Osteocyte (in vitro differentiated cells): ENCODE data around the gene FBXO9. TPM values are rescaled to one million over a fixed set of nuclear protein-coding genes. Genes with fewer than 3 reads are reported as not detected.

Experiments used
- DNase-seq: peaks from one replicate; pipeline ENCODE4 v3.0.0; 2021; ENCODE audit warnings: mixed read lengths; ENCODE audit not compliant: unreplicated experiment; ENCODE audit errors: extremely low spot score
- H3K27ac Mint-ChIP-seq: one replicate; pipeline ENCODE4 v1.8.0; 2021; ENCODE audit warnings: mild to moderate bottlenecking, mixed read lengths; ENCODE audit not compliant: unreplicated experiment
- H3K27me3 Mint-ChIP-seq: one replicate; pipeline ENCODE4 v1.8.0; 2021; ENCODE audit warnings: mixed read lengths; ENCODE audit not compliant: unreplicated experiment
- H3K36me3 Mint-ChIP-seq: one replicate; pipeline ENCODE4 v1.8.0; 2021; ENCODE audit warnings: mixed read lengths; ENCODE audit not compliant: unreplicated experiment
- H3K4me1 Mint-ChIP-seq: one replicate; pipeline ENCODE4 v1.8.0; 2021; ENCODE audit warnings: mixed read lengths; ENCODE audit not compliant: unreplicated experiment
- H3K4me3 Mint-ChIP-seq: one replicate; pipeline ENCODE4 v1.8.0; 2021; ENCODE audit warnings: mild to moderate bottlenecking, moderate library complexity, mixed read lengths; ENCODE audit not compliant: unreplicated experiment
- H3K9me3 Mint-ChIP-seq: one replicate; pipeline ENCODE4 v1.8.0; 2021; ENCODE audit warnings: mixed read lengths; ENCODE audit not compliant: unreplicated experiment
- total RNA-seq: library from RNA; stranded (reverse); gene quantifications from 2 replicates; pipeline ENCODE4 v1.2.1, GENCODE V29; 2021
- TF ChIP-seq, protein P1 (sequence below): fragments of 200-600 bp; sonication (generic); IDR thresholded peaks from 2 replicates; pipeline ENCODE4 v1.5.0; 2021; ENCODE audit warnings: antibody characterized with exemption, mild to moderate bottlenecking, moderate library complexity

The FBXO9 gene
- total RNA-seq, 1 donor from 2014 or later = 74.8 TPM

DNA sequence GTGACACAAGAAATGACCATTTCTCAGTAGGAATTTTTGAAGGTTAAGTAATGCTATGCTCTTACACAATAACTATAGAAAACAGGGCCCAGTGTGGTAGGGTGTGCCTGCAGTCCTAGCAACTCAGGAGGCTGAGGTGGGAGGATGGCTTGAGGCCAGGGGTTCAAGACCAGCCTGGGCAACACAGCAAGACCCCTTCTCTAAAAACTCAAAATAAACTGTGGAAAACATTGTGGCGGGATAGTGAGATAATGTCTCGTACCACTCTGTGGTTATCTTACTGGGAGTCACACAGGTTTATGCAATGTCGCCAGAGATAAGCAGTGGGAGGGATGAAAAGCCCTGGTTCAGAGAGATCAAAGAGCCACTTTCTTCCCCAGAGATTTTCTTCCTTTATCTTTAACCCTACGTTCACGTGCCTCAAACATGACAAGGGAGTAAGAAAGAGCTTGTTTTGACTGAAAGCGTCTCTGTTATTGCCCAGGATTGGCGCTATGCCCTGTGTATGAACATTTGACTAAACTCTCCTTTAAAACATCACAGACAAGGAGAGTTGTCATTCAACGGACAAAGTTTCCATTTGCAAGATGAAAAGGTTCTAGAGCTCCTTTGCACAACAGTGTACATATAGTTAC is 69.5 kb downstream of the FBXO9 start:
- no peaks in the 10 kb centered on the region for H3K4me1 Mint-ChIP-seq
- H3K4me3 Mint-ChIP-seq = no peak overlapping the region
- TF ChIP-seq, protein P1, sequence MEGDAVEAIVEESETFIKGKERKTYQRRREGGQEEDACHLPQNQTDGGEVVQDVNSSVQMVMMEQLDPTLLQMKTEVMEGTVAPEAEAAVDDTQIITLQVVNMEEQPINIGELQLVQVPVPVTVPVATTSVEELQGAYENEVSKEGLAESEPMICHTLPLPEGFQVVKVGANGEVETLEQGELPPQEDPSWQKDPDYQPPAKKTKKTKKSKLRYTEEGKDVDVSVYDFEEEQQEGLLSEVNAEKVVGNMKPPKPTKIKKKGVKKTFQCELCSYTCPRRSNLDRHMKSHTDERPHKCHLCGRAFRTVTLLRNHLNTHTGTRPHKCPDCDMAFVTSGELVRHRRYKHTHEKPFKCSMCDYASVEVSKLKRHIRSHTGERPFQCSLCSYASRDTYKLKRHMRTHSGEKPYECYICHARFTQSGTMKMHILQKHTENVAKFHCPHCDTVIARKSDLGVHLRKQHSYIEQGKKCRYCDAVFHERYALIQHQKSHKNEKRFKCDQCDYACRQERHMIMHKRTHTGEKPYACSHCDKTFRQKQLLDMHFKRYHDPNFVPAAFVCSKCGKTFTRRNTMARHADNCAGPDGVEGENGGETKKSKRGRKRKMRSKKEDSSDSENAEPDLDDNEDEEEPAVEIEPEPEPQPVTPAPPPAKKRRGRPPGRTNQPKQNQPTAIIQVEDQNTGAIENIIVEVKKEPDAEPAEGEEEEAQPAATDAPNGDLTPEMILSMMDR = no peak
- H3K27ac Mint-ChIP-seq = no peak overlapping the region
- H3K9me3 Mint-ChIP-seq = no peaks in the 10 kb centered on the region
- peaks cover 14% of the 10 kb centered on the region for H3K27me3 Mint-ChIP-seq
- no peaks in the 10 kb centered on the region for H3K36me3 Mint-ChIP-seq
- no peak for DNase-seq

DNA sequence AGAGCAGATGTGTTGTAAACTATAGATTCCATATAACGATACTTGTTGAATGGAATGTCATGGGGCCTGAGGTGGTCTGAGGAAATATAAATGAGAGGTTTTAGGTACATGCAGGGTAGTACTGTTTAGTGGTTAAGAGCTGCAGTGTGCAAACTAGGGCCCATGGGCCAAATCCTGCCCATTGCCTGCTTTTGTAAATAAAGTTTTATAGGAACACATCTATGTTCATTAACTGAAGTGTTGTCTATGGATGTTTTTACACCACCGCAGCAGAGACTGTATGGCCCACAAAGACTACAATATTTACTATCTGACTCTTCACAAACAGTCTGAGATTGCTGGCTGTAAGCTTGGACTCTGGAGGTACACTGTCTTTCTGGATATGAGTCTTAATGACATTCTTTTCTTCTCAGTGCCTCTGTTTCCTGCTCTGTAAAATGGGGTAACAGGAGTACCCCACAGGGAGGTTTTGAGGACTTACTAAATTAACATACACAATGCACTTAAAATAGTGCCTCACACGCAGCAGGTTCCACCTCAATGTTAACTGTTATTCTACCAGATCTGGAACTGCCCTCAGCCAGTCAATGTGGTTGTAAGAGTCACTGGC is 70.9 kb downstream of the FBXO9 start:
- Mint-ChIP-seq H3K4me1 (no peaks in the 10 kb centered on the region), H3K4me3 (no peak overlapping the region), H3K9me3 (no peaks in the 10 kb centered on the region), H3K27ac (no peak overlapping the region), H3K36me3 (no peaks in the 10 kb centered on the region), H3K27me3 (peaks cover 9% of the 10 kb centered on the region)
- TF ChIP-seq, protein P1 = no peak
- no peak for DNase-seq

DNA sequence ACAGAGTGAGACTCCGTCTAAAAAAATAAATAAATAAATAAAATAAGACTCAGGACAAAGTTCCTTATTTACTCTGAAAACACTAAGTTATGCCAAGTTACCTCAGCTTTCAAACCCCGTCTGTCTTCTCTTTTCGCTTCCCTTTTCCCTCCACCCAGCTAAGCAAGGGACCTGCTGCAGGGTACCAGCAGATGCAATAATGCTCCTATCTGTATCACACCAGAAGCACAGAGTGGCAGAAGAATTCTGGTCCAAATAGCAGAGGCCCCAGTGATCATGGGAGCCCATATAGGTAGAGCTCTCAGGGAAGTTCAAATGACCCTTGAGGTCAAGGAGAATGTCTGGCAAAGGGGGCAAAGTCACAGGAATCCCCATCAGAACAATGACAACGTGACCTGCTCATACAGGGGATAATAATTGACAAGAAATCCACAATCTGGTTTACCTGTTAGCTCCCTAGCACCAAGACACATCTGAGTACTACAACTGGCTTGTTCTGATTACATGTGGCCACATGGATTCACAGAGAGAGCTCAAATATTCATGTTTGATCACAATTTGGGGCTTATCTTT is 74.7 kb downstream of the FBXO9 start:
- Mint-ChIP-seq H3K36me3 (no peaks in the 10 kb centered on the region), H3K27me3 (peaks cover 28% of the 10 kb centered on the region), H3K27ac (no peak overlapping the region), H3K4me1 (no peaks in the 10 kb centered on the region), H3K9me3 (no peaks in the 10 kb centered on the region), H3K4me3 (no peak overlapping the region)
- TF ChIP-seq, protein P1 = no peak
- no peak for DNase-seq

GRCh38 chr6:53142810-53143209 is 77.6 kb downstream of the FBXO9 start:
- H3K4me1 Mint-ChIP-seq = no peaks in the 10 kb centered on the region
- peaks cover 33% of the 10 kb centered on the region for H3K27me3 Mint-ChIP-seq
- H3K36me3 Mint-ChIP-seq = no peaks in the 10 kb centered on the region
- H3K27ac Mint-ChIP-seq = no peak overlapping the region
- H3K9me3 Mint-ChIP-seq = no peaks in the 10 kb centered on the region
- no peak overlapping the region for H3K4me3 Mint-ChIP-seq
- DNase-seq = no peak
- TF ChIP-seq, protein P1 = no peak

DNA sequence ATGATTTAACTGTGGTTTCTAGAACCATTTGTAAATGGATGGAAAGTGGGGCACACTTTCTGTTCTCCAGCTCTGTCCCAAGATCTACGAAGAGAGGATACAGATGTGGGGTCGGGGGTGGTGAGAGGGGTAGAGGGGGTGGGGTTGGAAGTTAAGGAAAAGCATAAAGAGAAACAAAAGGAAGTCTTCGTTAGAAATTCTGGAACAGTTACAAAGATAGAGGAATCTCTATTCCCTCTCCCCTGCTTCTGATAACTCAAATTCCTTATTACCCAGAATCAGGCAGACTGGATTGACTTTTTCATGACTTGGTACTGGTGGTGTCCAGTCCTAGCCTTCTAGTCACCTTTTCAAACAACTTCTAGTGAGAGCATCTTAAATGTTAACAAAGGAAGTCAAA is 78.5 kb downstream of the FBXO9 start:
- H3K27me3 Mint-ChIP-seq = peaks cover 35% of the 10 kb centered on the region

More for the DNA sequence above, 78.5 kb downstream of the FBXO9 start:
- TF ChIP-seq, protein P1 = no peak
- H3K27ac Mint-ChIP-seq = no peak overlapping the region
- no peak for DNase-seq
- H3K4me1 Mint-ChIP-seq = no peaks in the 10 kb centered on the region
- no peak overlapping the region for H3K4me3 Mint-ChIP-seq
- H3K36me3 Mint-ChIP-seq = no peaks in the 10 kb centered on the region
- no peaks in the 10 kb centered on the region for H3K9me3 Mint-ChIP-seq
